GM19463 (cell line): ENCODE results near the gene PLXNA2.

Experiments used
- ATAC-seq: cut with Tn5 transposase; IDR thresholded peaks from one replicate; pipeline ENCODE4 v1.9.1; 2021; ENCODE audit warnings: mild to moderate bottlenecking, moderate library complexity; ENCODE audit not compliant: unreplicated experiment

Gene PLXNA2

DNA sequence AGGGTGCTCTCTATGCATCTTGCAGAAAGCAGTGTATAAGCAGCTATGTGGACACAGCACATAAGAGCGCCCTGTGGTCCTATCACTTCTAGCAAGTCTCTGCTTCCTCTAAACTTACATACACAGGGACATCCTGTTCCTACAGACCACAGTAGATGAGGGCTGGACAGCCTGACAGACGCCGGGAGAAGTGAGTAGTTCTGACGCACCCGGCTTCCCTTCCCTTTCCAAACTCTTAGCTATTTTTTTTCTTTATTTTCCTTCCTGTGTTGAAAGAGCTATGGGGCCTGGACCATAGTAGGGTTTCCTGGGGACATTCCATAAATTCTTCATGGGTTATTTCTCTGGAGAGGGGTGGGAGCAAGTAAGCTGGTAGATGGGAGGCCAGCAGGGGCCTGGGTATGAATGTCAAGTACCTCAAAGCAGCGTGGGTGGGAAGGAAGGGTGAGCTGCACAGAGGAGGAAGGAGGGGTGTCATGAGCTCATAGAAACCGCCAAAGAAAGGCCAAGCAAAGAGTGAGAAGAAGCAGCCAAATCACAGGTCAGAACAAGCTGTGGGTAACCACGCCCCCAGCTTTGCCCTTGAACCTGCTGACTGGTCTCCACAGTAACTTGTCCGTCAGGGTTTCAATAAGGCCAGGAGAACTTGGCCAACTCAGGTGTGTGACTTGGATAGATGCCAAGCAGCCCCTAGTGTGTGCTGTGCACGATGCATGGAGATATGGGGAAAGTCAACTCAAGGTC lies 36.6 kb downstream of the PLXNA2 start:
- no peak for ATAC-seq

DNA sequence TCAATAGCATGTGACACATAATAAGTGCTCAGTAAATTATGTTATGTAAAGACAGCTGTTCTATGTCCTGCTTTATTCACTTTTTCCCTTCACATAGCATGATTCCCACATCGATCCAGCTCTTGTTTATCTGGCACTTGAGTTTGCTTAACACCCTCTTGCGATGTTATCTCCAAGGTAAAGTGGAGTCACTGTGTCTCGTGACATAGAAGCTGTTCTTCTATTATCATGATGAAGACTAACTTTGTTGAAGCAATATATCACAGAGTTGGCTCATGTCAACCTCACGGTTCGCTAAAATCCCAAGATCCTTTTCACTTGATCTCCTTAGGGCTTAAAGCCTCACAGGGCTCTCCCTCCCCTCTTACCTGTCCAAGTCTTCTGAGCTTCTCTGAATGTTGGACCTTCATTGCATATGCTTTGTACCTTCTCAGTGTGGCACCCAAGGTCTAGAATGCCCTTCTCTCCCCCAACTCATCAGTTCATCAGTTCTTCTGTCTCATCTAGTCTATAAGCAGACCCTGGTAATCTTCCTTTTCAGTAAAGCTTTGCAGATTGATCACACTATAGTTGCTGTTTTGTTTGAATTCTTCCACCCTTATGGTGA lies 38.0 kb downstream of the PLXNA2 start:
- ATAC-seq: no peak

DNA sequence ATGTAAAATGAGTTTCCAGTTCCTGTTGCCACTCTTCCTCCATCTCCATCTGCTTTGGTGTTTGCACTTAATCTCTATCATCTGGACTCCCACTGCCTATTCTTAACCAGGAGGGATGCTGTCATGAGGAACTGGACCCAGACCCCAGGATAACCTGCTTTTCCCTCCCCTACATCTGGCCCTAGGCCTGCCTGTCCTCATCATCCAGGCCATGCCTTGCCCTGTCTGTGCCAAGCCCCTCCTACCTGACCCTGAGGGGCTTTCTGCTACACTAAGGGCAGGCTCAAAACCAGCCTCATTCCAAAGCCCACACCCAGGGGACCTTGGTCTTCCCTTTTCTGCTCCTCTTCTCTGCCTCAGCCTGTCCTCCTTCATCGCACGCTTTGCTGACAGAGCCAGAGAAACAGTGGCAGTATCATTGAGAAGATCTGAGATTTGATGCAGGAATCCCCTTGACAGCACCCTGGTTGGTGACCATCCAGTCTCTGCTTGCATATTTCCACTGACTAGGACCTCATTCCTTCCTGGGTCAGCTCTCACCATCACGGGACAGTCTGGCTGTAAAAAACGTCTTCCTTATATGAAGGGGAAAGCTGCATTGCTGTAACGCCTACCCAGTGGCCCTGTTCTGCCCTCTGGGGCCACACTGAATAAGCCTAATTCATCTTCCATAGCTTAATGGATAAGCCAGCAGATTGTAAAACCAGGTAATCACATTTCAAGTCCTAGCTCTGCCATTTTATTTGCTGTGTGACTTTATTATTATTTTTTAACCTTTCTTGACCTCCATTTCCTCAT lies 38.8 kb downstream of the PLXNA2 start:
- no peak for ATAC-seq

DNA sequence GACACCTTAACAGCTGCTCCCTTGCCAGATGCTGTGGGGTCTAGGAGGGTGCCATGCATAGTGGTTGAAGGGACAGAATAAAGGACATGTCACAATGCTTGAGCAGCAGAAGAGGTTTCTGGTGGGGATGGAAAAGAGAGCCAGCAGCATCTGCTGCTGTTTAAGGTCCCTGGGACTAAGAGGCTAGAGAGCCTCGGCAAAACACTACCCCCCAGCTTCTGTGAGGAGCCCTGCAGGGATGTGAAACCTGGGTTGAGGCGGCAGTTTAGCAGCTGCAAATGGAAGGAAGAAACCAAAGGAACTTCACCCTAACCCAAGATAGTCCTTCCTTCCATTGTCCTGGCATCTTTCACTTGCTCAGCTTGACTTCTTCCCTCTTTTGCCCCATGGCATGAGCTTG lies 39.4 kb downstream of the PLXNA2 start:
- ATAC-seq: no peak

DNA sequence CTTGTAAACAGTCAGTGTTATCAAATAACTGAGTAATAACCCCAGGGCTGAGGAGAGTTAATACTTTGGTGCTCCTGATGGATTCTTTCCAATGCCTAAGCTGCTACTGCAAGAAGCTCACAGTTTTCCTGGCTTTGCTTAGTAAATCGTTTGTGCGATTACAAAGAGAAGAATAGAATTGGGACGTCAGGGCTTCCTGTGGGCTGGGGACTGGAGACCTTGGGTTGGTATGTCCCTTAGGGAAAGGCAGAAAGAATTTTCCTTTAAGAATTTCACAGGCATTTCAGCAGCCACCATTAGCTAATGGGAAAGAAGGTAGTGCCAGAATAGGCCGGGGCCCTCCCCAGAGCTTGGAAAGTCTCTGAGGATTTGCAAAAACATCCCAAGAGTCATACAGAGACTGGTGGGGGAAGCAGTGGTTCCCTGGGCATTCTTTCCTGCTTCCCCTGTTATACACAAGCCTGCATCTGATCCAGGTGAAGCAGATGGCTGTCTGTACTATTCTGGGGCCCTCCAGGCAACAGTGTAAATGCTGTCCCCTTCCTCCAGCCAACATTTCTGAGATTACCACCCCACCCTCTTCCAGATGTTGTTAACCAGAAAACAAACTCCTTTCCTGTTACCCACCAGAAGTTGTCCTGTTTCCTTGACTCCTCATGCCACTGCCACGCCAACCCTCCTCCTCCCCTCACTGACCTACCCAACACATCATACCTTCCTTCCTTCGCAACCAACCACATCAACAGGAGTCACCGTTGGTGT lies 40.2 kb downstream of the PLXNA2 start:
- no peak for ATAC-seq

DNA sequence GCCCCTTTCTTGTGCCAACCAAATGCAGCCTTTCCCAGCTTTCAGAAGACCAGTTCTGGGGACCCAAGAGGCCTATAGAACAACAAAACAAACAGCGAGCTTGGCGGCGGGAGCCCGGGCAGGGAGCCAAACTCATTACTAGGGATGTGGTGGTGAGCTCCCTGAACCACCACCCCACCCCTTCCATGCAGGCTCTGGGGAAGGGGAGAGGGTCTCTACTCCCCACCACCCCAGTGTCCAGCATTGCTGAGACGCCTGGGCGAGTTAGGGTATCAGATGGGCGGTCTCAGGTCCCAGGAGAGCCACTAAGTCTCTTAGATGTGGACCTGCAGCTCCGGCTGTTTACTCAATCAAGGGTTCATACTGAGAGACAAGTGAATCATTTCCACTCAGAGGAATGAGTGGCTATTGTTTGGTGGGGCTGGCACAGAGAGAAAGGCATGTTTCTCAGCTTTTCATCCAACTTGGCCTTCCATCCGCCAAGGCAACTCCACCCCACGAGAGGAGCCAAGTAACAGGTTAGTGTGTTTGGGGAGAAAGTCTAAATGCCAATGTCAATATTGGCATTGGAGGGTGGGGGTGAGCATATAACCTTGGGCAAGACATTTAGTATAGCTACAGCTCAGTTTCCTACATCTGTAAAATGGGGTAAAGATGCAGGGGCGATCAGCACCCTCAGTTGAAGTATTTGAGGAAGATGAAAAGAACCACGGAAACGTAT lies 40.9 kb downstream of the PLXNA2 start:
- no peak for ATAC-seq

DNA sequence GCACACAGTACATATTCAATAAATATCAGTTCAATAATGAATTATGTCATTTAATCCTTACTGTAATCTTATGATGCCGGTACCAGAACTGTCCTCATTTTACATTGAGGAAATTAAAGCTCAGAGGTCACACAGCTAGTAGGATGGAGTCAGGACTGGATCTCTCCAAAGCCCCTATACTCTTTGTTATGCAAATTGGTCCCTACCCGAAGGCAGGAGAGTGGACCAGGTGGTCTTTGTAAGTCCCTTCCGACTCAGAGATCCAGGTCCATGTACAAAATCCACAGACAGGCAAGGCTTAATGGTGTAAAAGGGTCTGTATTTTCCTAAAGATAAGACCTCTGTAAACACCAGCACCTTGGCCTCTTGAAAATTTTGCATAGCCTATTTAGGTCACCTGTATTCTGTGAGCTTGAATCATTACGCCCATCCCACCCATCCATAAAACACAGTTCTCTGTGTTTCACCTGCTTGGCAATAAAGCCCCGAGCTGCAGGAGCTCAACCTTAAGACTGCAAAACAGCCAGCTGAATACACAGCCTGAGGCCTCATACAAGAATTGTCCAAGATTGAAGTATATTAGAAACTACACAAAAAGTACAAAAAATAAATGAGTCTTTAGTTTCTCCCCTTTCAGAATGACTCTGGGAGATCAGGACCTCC lies 41.7 kb downstream of the PLXNA2 start:
- ATAC-seq: no peak

DNA sequence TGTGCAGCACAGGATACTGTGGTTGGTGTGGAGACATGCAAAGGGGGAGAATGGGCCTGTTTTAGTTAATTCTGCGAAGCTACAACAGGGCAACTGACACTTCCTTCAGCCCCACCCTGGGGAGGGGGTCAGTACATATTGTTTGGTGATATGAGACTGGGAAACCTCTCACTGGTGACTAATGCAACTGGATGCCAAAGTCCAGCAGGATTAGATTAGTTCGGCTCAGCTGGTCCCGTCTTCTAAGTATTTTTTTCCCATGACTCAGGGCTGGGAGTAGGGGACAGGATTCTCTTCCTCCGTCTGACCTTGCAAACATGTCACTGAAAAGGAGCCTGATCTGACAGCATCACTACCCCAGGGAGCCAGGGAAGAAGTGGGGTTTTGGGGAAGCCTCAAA lies 43.0 kb downstream of the PLXNA2 start:
- ATAC-seq: no peak

DNA sequence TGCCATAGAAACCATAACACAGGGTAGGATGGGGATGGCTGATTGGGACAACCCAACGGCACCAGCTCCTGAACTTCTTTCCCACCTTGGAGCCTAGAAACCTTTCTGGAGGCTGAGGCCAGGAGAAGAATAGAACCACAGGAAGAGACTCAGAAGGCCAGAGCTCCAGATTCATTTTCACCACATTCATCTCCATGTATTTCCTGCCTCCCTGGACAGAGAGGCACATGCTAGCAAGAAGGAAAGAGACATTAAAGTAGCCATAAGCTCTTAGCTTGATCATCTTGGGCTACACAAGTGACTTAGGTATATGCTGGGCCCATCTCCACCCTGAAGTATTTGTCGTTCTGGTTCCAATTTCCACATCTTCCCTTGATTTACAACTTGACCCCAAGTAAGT lies 44.1 kb downstream of the PLXNA2 start:
- no peak for ATAC-seq

DNA sequence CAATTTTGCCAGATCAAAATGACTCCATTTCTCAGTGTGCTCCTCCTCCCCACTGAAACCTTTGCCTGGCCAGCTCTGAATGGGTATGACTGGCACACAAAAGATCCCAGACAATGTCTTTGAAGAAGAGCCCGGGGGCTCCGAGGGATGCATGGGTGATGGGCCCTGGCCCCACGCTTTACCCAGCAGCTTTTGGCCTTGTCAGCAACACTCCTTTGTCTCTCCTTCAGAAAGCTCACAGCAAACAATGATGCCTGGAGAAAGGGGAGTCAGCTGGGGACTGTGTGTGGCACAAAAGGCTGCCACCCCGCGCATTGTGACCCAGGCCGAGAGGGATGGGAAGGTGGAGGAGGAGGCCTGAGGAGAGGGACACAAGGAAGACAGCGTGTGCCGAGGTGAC lies 45.9 kb downstream of the PLXNA2 start:
- ATAC-seq: no peak

DNA sequence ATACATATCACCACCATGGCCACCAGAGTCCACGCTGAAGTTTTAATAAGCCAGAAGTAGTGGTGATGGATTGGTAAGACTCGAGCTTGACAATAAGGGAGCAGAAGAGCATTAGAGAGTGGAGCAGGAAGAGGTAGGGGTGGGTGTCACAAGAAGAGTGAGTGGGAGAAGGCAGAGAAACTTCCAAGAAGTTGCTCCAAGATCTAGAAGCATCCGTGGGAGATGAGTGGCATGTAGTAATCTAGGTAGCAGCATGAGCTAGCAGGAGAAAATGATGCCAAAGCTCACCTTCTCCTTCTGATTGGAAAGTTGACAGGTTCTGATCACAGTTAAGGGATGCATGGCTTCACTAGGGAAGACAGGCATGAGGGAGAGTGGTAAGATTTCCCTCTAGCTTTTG lies 49.2 kb downstream of the PLXNA2 start:
- ATAC-seq: no peak

DNA sequence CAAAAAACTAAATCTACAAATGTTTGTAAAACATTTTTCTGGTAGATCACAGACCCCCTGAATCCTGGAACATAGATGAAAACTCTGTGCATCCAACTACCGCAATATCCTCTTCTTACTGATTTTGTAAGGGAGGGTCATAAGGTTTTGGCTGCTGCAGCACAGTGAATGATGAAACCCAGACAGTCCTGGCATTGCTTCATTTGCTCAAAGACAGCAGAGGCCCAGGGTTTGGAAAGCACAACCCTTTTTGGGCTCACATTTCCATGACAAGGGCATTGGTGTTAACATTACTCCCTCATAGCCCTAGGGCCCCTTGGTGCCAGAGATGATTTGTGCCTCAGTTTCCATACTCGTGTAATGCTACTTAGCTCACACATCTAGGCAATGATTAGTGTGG lies 51.2 kb downstream of the PLXNA2 start:
- no peak for ATAC-seq

DNA sequence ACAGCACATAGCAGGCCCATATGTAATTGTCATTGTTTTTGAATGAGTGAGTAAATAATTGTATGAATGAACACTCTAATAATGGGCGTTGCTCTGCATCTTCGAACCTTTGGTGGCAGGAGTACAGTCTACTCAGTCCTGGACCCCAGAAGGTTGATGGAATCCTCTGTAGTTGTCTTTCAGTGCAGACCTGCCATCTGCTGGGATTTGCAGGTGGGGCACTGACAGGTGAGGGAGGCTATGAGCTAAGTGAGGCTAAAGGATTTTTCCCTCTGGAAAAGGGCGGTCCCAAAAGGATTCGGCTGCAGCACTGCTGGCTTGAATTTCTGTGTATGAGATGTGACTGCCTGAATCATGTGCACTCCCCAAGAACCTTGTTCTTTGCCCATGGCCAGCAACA lies 53.4 kb downstream of the PLXNA2 start:
- no peak for ATAC-seq

DNA sequence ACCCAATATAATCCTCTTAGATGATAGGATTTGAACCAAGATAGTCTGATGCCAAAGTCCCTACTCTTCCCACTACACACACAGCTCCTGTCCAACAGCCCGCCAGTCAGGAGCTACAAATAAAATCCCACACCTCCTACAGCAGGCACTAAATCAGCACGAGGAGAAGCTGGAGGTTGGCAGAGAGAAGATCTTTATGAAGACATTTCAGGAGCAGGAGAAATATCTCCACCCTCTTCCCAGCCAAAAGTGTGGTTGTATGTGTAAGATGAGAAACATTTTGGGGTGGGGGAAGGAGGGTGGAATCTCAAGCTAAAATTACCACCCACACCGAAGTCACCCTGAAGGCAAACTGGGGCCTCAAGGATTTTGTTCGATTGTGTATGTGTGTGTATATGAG lies 54.5 kb downstream of the PLXNA2 start:
- ATAC-seq: no peak

DNA sequence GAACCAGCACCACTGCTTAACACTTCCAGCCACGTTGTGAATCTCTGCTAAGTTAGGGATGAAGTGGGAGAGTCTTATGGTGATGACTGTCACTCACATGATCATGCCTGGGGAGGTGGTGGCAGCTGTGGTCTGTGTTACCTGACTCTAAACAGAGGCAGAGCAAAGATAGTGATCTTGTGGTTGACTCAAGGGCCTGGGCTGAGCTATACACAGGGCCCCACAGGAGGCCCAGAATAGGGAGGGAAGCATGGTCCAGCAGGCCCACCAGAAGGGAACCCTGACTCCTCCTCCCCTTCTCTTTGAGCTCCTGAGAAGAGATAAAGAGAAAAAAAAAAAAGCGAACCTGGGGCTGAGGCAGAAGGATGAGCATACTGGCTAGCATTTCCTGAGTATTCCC lies 55.0 kb downstream of the PLXNA2 start:
- no peak for ATAC-seq

DNA sequence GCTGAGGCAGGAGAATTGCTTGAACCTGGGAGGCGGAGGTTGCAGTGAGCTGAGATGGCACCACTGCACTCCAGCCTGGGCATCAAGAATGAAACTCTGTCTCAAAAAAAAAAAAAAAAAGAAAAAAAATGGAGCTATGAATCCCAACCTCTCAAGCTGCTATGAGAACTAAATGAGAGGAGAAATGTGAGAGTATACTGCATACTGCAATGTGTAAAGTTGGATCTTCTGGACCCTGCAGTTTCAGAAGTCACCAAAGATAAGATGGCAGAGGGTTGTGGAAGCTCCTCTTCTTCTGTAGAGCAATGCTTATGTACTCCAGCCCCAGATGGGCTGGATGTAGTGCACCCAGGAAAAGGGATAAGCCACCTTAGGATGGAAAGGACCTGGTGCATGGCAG lies 55.6 kb downstream of the PLXNA2 start:
- ATAC-seq: no peak

DNA sequence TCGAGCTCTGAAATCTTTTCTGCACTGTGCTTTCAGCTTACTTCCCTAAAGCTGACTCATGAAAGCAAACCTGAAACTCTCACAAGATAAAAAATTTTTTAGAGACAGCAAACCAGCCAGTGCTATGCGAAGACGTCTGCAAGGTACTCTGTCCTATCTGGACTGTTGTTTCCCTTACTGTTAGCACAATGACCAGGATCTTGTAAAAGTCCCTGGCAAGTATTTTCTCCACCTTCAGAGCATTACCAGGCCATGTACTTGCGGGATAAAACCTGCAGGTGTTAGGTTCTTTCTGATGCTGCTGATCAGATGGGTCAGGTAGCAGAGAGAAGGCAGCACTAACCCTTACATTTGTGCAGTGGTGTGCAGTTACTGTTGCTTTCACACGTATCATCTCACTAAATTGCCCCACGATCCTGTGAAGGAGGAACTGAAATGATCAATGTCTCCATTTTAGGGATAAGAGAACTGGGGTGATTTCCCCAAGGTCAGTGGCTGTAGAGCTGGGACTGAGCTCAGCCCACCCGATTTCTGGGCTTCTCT lies 56.6 kb downstream of the PLXNA2 start:
- peak; percentile 64 for ATAC-seq

DNA sequence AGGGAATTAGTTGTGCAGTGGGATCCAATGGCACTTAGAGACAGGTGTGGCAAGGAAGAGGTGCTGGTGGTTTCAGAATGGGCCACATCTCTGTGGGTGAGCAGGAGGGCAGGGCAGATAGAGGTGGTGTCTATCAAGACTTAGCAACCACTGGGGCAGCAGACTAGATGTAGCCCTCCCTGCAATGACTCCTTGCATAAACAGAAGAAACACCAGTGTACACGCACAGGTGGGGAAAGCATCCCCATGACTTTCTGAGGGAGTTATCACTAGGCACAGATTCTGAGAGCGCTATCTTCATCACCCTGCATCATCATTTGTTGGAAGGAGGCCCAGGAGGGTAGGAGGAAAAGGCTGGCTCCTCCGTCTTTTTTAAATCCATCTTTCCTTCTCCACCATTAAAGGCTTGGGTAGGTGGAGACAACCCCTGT lies 58.4 kb downstream of the PLXNA2 start:
- no peak for ATAC-seq

DNA sequence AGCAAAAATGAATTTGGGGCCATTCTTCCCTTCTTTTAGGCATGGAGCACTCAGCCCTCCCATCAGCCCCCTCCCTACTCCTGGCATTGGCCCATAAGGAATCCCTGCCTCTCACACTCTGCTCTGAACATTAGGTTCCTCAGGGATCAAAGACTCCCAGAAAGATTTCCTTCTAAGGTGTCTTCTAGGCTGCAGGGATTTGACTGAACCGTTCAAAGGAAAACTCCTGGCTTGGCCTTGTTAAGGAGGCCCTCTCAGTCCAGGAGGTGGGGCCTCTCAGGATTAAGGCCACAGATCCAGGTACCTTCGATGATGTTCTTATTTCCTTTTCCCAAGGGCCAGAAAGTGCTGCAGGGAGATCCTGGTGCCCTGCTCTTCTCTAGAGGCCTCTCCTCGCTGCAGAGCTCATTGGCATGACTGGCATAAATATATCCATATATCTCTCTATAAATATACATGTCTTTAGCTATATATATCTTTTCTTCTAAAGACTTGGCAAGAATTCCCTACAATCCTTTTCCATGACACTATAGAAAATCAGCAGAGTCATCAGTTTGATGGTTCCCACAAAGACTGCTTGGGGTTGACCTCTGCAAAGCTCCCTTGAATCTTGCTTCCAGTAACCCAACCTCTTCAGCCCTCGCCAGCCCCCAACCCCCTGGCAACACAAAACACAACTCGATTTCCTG lies 59.1 kb downstream of the PLXNA2 start:
- ATAC-seq: no peak
